ENCODE measurements around the gene DCUN1D4.

DCUN1D4 gene

GRCh38 chr4:51835079-51835478 lies 7.9 kb upstream of the DCUN1D4 start:
- no peak overlapping the region for H3K4me3 ChIP-seq (replicated peaks in 1 of 2; ENCODE audit: low read depth in 2 of 2, low read length in 2 of 2)
- no peak for TF ChIP-seq CTCF (IDR thresholded peaks at IDR 0.05; ENCODE audit: low read depth, low read length)
- DNase-seq (ENCODE audit: low read depth in 2 of 2): no peak

GRCh38 chr4:51835855-51836254 lies 7.1 kb upstream of the DCUN1D4 start:
- no peak for DNase-seq (ENCODE audit: low read depth in 2 of 2)
- TF ChIP-seq CTCF (IDR thresholded peaks at IDR 0.05; ENCODE audit: low read depth, low read length): no peak
- H3K4me3 ChIP-seq (replicated peaks in 1 of 2; ENCODE audit: low read depth in 2 of 2, low read length in 2 of 2): no peak overlapping the region

DNA sequence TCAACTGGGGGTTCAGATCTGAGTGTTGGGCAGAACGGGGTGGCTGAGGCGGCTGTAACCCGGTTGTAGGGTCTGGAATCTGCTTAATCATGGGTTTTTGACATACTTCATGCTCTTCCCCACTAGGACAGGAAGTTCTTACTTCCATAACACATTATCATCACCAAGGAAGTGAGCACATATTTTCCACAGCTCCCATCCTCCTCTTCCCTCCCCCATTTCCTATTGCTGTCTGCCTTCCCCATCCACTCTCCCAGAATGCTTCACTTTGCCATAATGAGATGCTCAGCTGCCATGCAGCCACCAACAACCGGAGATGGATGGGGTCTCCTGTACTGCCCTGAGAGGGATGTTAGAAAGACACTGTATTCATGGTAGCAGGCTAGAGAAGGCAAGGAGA lies 6.4 kb upstream of the DCUN1D4 start:
- no peak for TF ChIP-seq CTCF (IDR thresholded peaks at IDR 0.05; ENCODE audit: low read depth, low read length)
- no peak overlapping the region for H3K4me3 ChIP-seq (replicated peaks in 1 of 2; ENCODE audit: low read depth in 2 of 2, low read length in 2 of 2)
- peak; percentile 48 to 65 for DNase-seq (ENCODE audit: low read depth in 2 of 2)

DNA sequence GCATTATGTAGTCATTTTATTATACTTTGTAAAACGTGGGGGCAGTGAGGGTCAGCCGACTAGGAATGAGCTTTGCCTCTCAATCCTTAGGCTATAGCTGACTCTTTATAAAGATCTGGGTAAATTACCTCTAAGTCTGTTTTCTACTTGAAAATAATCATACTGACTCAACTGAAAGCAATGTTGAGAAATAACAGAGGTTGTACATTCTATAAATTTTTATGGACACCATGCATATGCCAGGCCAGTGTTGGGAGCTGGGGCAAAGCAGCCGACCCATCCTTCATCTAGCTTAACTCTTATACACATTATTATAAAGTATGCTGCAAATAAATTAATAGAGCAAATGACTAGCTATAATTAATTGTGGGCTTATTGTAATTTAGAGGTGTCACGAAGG lies 2.2 kb upstream of the DCUN1D4 start:
- DNase-seq (ENCODE audit: low read depth in 2 of 2): peak in 1 of 2 donors; percentile 47
- no peak for TF ChIP-seq CTCF (IDR thresholded peaks at IDR 0.05; ENCODE audit: low read depth, low read length)
- H3K4me3 ChIP-seq (replicated peaks in 1 of 2; ENCODE audit: low read depth in 2 of 2, low read length in 2 of 2): no peak overlapping the region

- DNase-seq (ENCODE audit: low read depth in 2 of 2): peak in 1 of 2 donors; percentile 38
- peak overlapping the region; percentile 74 to 75 for H3K4me3 ChIP-seq (replicated peaks in 1 of 2; ENCODE audit: low read depth in 2 of 2, low read length in 2 of 2)
- no peak for TF ChIP-seq CTCF (IDR thresholded peaks at IDR 0.05; ENCODE audit: low read depth, low read length)
Observed at GRCh38 chr4:51842167-51842553, 793 bp upstream of the DCUN1D4 start.

GRCh38 chr4:51843309-51844152 lies 578 bp downstream of the DCUN1D4 start:
- peak; percentile 70 to 78 for DNase-seq (ENCODE audit: low read depth in 2 of 2)
- no peak for TF ChIP-seq CTCF (IDR thresholded peaks at IDR 0.05; ENCODE audit: low read depth, low read length)
- H3K4me3 ChIP-seq (replicated peaks in 1 of 2; ENCODE audit: low read depth in 2 of 2, low read length in 2 of 2): peak overlapping the region; percentile 79 to 89

Data from cardiac fibroblast (primary cell).